Peyer's patch (tissue), 4 donors: ENCODE data around the gene GMIP. TPM values are rescaled to one million over a fixed set of nuclear protein-coding genes. Genes with fewer than 3 reads are reported as not detected.
A peak's percentile ranks its signal among the peaks of the same experiment; 100 is the strongest.
"Not testable (repeated sequence)": the region's sequence is repeated elsewhere in the genome, so short reads cannot be mapped to it uniquely, and the experiment has no call there.

Experiments used
- DNase-seq, 3 donors: peaks; one replicate each; pipeline ENCODE4 v3.0.0-alpha.2; 2017 to 2019
- H3K27ac ChIP-seq, 4 donors: fragments of 200-600 bp; sonication (generic); one replicate each; pipeline ENCODE4 v1.5.1; 2016 to 2019
- H3K27me3 ChIP-seq, 2 donors: fragments of 200-600 bp; sonication (generic); one replicate each; pipeline ENCODE4 v1.5.1; 2019
- H3K36me3 ChIP-seq, 3 donors: fragments of 200-600 bp; sonication (generic); one replicate each; pipeline ENCODE4 v1.5.1; 2016 to 2019
- H3K4me1 ChIP-seq, 4 donors: fragments of 200-600 bp; sonication (generic); one replicate each; pipeline ENCODE4 v1.5.1; 2016 to 2019
- H3K4me3 ChIP-seq, 4 donors: fragments of 200-600 bp; sonication (generic); 1 replicate in 3 of 4; 2 replicates in 1 of 4; pipeline ENCODE4 v1.5.1; 2016 to 2019; ENCODE audit warnings: mild to moderate bottlenecking in 1 of 4
- H3K9me3 ChIP-seq, 4 donors: fragments of 200-600 bp; sonication (generic); one replicate each; pipeline ENCODE4 v1.5.1; 2016 to 2019; ENCODE audit warnings: mild to moderate bottlenecking in 1 of 4
- POLR2A ChIP-seq, 2 donors: fragments of 450-650 bp; IDR thresholded peaks; one replicate each; pipeline ENCODE4 v1.5.1; 2017; ENCODE audit warnings: antibody characterized with exemption in 2 of 2, mild to moderate bottlenecking in 2 of 2, moderate library complexity in 2 of 2
- total RNA-seq, 4 donors: library from RNA; depleted of rRNA; stranded (reverse); fragments of >200 nt; gene quantifications; one replicate each; pipeline ENCODE4 v1.1.0, GENCODE V29; 2016
- TF ChIP-seq, protein P1 (sequence below), 6 experiments: fragments of 450-650 bp in 4 of 6; fragments of 200-600 bp in 2 of 6; sonication (generic) in 1 of 6; IDR thresholded peaks; one replicate each; pipeline ENCODE4 v1.5.1; 2017 to 2019; ENCODE audit warnings: antibody characterized with exemption in 6 of 6, mild to moderate bottlenecking in 3 of 6, moderate library complexity in 1 of 6

GMIP gene
- total RNA-seq, 4 donors from 2014 or later = 28.0 to 66.8 (median 42.8) TPM

DNA sequence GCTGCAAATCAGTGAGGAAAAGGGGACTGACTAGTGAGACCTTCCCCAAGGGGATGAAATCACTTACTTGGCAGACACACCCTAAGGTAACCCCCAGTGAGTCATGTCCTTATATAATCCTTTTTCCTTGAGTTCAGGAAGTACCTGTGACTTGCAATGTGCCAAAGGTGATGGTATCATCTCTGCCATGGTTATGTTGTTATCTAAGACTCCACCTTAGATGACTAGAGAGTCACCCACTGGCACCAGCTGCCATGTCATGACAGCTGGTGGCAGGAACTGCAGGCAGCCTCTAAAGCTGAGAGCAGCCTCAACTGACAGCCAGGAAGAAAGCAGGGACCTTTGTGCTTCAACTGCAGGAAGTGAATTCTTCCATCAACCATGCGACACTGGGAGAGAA, 37.4 kb downstream of the GMIP start:
- no peaks in the 10 kb centered on the region for H3K36me3 ChIP-seq
- H3K27ac ChIP-seq = peak overlapping the region; percentile 46 to 90 (median 70)

DNA sequence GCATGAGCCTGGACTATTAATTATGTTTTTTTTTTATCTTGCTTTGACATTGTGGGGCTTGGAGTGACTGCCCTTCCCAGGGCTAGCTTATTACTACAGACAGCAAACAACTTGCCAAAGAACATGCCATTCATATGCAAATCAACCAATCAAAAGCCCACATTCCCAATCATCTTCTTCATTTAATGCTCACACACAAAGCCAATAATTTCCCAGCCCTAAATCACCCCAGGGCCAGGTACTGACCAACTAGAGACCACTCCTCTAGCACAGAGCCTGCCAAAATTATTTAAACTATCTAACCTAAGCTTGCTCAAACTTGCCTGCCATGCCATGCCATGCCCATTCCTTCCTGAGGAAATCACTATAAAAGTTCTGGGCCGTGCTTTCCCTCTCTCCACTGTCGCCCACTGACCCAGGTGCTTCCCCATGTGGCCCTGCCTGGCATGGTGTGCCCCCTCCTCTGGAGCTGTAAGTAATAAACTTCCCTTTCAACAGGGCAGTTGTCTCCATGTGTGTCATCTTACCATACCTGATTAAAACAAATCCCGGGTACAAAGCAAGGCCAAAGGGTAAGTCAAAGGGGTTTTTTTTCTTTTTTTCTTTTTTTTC, 40.6 kb downstream of the GMIP start:
- Histone ChIP-seq H3K27ac (peak overlapping the region in 3 of 4 donors; percentile 8 to 61 (median 47)), H3K4me1 (peaks cover 0 to 7% (median 2%) of the 10 kb centered on the region in 4 donors), H3K4me3 (no peak overlapping the region), H3K9me3 (no peaks in the 10 kb centered on the region), H3K36me3 (no peaks in the 10 kb centered on the region), H3K27me3 (no peaks in the 10 kb centered on the region)
- no peak for DNase-seq
- TF ChIP-seq POLR2A (IDR thresholded peaks at IDR 0.05) = no peak
- TF ChIP-seq, protein P1, sequence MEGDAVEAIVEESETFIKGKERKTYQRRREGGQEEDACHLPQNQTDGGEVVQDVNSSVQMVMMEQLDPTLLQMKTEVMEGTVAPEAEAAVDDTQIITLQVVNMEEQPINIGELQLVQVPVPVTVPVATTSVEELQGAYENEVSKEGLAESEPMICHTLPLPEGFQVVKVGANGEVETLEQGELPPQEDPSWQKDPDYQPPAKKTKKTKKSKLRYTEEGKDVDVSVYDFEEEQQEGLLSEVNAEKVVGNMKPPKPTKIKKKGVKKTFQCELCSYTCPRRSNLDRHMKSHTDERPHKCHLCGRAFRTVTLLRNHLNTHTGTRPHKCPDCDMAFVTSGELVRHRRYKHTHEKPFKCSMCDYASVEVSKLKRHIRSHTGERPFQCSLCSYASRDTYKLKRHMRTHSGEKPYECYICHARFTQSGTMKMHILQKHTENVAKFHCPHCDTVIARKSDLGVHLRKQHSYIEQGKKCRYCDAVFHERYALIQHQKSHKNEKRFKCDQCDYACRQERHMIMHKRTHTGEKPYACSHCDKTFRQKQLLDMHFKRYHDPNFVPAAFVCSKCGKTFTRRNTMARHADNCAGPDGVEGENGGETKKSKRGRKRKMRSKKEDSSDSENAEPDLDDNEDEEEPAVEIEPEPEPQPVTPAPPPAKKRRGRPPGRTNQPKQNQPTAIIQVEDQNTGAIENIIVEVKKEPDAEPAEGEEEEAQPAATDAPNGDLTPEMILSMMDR (IDR thresholded peaks at IDR 0.05) = no peak

More for the DNA sequence above, 37.4 kb downstream of the GMIP start:
- peak in 2 of 3 donors; percentile 79 to 85 for DNase-seq
- H3K27me3 ChIP-seq = no peaks in the 10 kb centered on the region
- H3K9me3 ChIP-seq = no peaks in the 10 kb centered on the region
- peak overlapping the region in 2 of 4 donors; percentile 28 to 35 for H3K4me3 ChIP-seq
- H3K4me1 ChIP-seq = peaks cover 0 to 5% (median 0%) of the 10 kb centered on the region in 4 donors
- TF ChIP-seq, protein P1 (IDR thresholded peaks at IDR 0.05) = no peak
- TF ChIP-seq POLR2A (IDR thresholded peaks at IDR 0.05) = peak; percentile 64 to 79

GRCh38 chr19:19602136-19602712, 41.2 kb downstream of the GMIP start:
- Histone ChIP-seq H3K4me3 (no peak overlapping the region), H3K9me3 (no peaks in the 10 kb centered on the region), H3K27me3 (no peaks in the 10 kb centered on the region), H3K36me3 (no peaks in the 10 kb centered on the region), H3K4me1 (peaks cover 0 to 12% (median 2%) of the 10 kb centered on the region in 4 donors), H3K27ac (peak overlapping the region; percentile 8 to 82 (median 38))
- TF ChIP-seq, protein P1 (IDR thresholded peaks at IDR 0.05) = no peak
- no peak for TF ChIP-seq POLR2A (IDR thresholded peaks at IDR 0.05)
- DNase-seq = peak in 1 of 3 donors; percentile 57

DNA sequence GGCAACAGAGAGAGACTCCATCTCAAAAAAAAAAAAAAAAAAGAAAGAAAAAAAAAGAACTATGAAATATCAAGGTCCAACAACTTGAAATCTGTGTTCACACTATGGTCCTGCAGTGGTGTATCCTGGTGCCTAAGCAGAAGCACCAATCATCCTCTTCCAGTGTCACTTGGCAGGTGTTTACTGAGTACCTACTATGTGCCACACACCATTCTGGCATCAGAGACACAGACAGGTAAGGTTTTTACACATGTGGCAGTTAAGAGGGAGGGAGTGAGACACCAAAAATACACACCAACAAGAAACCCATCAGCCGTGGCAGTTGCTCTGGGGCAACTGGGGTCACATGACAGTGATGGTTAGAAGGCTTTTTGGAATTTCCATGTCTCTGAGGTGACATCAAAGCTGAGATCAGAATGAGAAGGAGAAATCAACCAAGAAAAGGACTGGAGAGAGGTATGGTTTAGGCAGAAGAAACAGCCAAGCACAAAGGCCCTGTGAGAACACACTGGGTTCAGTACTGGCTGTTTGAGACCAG, 42.6 kb downstream of the GMIP start:
- H3K27me3 ChIP-seq = no peaks in the 10 kb centered on the region
- no peaks in the 10 kb centered on the region for H3K36me3 ChIP-seq
- H3K27ac ChIP-seq = peak overlapping the region in 1 of 4 donors; percentile 82
- no peak for DNase-seq
- no peaks in the 10 kb centered on the region for H3K9me3 ChIP-seq
- H3K4me3 ChIP-seq = no peak overlapping the region
- peaks cover 0 to 14% (median 2%) of the 10 kb centered on the region in 4 donors for H3K4me1 ChIP-seq
- no peak for TF ChIP-seq POLR2A (IDR thresholded peaks at IDR 0.05)
- TF ChIP-seq, protein P1 (IDR thresholded peaks at IDR 0.05) = no peak

GRCh38 chr19:19598728-19599451, 44.6 kb downstream of the GMIP start:
- H3K9me3 ChIP-seq, H3K4me3 ChIP-seq, H3K27me3 ChIP-seq, H3K36me3 ChIP-seq: not testable (repeated sequence)
- H3K27ac ChIP-seq = peak overlapping the region; percentile 61 to 87 (median 77)
- peak in 2 of 3 donors; percentile 54 to 70 for DNase-seq
- H3K4me1 ChIP-seq = peaks cover 0 to 14% (median 5%) of the 10 kb centered on the region in 4 donors
